Right kidney (tissue), 9 donors: ENCODE results near the gene MT1B.

Experiments
- DNase-seq: peaks from one replicate; pipeline ENCODE4 v3.0.0-alpha.2; 2016
- long read RNA-seq, 8 donors: transcript quantifications; one replicate each; lab custom pipeline, GENCODE V29; 2026

The MT1B gene
- long read RNA-seq, donor 1, result 0 reads
- long read RNA-seq, donor 2, result 0 reads
- long read RNA-seq, donor 3, result 0 reads
- long read RNA-seq, donor 4, result 0 reads
- long read RNA-seq, donor 5, result 0 reads
- long read RNA-seq, donor 6, result 0 reads
- long read RNA-seq, donor 7, result 0 reads
- long read RNA-seq, donor 8, result 0 reads

GRCh38 chr16:56651586-56651985 lies at the start of gene MT1B:
MT1B (plus strand) TSS chr16:56651886; CDS start chr16:56651954, 68 bp downstream.
- no peak for DNase-seq

- DNase-seq, result no peak
Observed at GRCh38 chr16:56603589-56603988, 48.1 kb upstream of the MT1B start.

- no peak for DNase-seq
Observed at GRCh38 chr16:56604966-56605365, 46.7 kb upstream of the MT1B start.

- DNase-seq, result no peak
Observed at GRCh38 chr16:56605475-56605874, 46.2 kb upstream of the MT1B start.

- DNase-seq, result no peak
Observed at GRCh38 chr16:56606071-56606475, 45.6 kb upstream of the MT1B start.

GRCh38 chr16:56606476-56607108 lies 45.1 kb upstream of the MT1B start:
- peak; percentile 55 for DNase-seq

GRCh38 chr16:56607109-56607618 lies 44.5 kb upstream of the MT1B start:
- peak; percentile 59 for DNase-seq

- DNase-seq, result no peak
Observed at GRCh38 chr16:56607675-56608042, 44.0 kb upstream of the MT1B start.

- peak; percentile 87 for DNase-seq
Observed at GRCh38 chr16:56608043-56608875, 43.4 kb upstream of the MT1B start, which contains the start of gene MT2A. MT2A (plus strand) TSS chr16:56608584; CDS start chr16:56608656, 72 bp downstream.

- no peak for DNase-seq
Observed at GRCh38 chr16:56608876-56609462, 42.7 kb upstream of the MT1B start.

- DNase-seq, result peak; percentile 60
Observed at GRCh38 chr16:56609463-56609921, 42.2 kb upstream of the MT1B start.

- no peak for DNase-seq
Observed at GRCh38 chr16:56610017-56610608, 41.6 kb upstream of the MT1B start.

- DNase-seq, result no peak
Observed at GRCh38 chr16:56610609-56611111, 41.0 kb upstream of the MT1B start.

GRCh38 chr16:56611281-56611833 lies 40.3 kb upstream of the MT1B start:
- no peak for DNase-seq

- no peak for DNase-seq
Observed at GRCh38 chr16:56613706-56614105, 38.0 kb upstream of the MT1B start.

GRCh38 chr16:56614549-56614991 lies 37.1 kb upstream of the MT1B start:
- DNase-seq, result no peak

GRCh38 chr16:56615353-56615752 lies 36.3 kb upstream of the MT1B start:
- DNase-seq, result no peak

GRCh38 chr16:56616608-56617211 lies 35.0 kb upstream of the MT1B start:
- DNase-seq, result no peak

- peak; percentile 61 for DNase-seq
Observed at GRCh38 chr16:56617212-56618085, 34.2 kb upstream of the MT1B start.

GRCh38 chr16:56618138-56618537 lies 33.5 kb upstream of the MT1B start:
- no peak for DNase-seq
